GM18520 (cell line): ENCODE results near the gene CYSRT1.
A peak's percentile ranks its signal among the peaks of the same experiment; 100 is the strongest.

Experiments
- ATAC-seq: cut with Tn5 transposase; IDR thresholded peaks from one replicate; pipeline ENCODE4 v1.9.1; 2021; ENCODE audit not compliant: unreplicated experiment

The CYSRT1 gene

DNA sequence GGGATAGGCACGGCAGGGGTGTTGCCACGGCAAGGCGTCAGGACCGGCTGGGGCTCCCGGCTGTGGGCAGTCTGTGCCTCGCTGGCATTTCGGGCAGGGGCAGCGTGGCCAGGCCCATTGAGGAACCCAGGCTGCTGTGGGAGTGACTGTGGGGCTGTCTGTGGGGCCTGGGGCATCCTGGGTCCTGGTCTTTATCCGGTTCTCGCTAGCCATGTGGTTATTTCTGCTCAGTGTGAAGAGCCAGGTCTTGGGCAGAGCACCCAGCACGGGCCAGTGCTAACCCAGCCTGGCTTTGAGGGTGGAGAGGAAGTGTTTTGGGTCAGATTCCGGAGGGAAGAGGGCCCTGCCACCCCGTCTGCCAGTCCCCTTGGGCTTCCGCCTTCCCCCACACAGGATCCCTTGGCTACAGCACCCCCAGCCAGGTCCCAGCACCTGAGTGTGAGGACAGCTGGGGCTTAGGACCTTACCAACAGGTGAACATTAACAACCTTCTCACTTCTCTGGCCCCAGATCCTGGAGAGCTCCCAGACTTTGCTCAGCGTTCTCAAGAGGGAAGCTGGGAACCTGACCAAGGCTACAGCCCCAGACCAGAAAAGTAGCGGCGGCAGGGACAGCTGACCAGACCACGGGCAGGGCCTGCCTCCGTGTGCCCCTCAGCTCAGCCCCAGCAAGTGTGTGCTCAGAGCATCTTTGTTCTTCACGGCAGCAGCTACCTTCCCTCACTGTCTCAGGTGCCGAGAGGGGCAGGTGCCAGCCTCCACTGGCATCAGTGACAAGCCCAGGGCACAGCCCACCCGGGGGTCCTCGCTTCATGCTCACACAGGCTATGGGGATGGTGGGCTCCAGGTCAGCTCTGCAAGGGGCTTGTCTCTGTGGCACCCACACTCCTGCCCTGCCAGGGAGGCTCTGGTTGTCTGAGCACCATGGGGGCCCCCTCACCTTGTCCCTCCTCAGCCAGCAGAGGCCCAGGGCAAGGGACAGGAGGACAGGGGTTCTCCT is 35.4 kb upstream of the CYSRT1 start:
- no peak for ATAC-seq

DNA sequence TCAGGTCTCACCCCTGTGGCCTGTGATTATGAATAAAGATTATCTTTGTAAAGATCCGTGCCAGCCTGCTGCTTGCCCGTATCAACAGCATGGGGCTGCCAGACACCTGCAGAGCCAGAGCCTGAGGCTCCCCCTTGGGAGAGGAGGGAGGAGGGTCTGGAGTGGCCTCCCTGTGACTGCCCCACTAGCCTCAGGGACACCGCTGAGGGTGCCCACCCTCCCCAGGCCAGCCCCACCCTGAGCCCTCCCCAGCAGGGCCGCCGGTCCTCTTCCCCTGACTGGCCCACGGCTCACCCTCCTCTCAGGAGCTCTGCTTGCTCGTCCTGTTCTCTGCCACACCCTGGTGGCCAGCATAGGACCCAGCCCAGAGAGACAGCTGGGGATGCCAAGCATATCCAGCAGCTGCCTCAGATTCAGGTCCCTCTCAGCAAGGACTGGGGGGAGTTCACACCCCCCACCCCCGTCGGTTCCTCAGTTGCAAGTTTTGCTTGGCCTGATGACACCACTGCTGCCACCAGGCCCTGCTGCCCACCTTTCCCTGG is 34.6 kb upstream of the CYSRT1 start:
- ATAC-seq = no peak

DNA sequence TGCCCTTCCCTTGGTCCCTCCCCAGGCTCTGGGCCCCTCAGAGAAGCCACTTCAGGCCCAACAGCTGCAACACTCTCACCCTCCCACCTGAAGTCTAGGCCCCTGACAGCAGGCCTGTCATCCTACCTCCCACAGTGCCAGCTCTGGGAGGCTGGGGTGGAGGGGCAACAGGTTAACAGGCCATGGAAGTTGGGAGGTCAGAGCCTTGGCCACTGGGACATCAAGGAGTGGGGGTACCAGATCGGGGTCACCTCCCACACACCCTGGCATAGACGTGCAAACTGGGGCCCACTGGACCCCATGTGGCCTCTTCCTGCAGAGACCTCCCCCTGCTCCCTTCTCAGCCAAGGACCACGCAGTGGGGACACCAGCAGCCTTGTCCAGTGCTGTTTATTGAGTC is 33.7 kb upstream of the CYSRT1 start:
- ATAC-seq = no peak

DNA sequence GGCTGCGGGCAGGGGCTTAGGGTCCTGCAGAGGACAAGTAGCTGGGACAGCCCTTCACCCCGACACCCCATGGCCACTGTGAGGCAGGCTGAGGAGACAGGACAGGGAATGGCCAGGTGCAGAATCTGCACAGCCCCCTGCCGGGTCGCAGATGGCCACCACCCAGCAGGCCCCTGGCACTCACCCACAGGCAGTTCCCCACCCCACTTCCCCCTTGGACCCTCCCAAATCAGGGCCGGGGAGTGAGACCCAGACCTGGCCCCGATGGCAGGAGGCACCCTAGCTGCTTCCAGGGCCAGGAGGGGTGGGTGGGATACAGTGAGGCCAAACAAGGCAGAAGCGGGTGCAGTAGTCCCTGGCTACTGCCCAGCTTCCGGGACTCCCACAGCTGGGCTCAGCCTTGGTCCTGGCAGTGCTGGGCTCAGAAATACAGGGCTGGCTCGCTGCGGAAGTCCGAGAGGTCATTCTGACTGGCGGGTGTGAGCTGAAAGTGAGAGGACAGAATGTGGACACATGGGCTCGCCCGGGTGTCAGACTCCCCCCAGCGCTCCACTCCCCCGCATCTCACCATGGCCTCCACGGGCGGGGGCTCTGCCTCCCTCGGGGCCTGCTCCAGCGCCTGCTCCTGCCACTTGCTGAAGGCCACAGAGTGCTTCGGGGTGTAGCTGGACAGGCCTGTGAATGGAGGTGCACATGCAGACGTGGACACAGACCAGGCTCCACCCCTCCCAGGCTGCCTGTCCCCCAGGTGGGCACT is 33.1 kb upstream of the CYSRT1 start:
- no peak for ATAC-seq

DNA sequence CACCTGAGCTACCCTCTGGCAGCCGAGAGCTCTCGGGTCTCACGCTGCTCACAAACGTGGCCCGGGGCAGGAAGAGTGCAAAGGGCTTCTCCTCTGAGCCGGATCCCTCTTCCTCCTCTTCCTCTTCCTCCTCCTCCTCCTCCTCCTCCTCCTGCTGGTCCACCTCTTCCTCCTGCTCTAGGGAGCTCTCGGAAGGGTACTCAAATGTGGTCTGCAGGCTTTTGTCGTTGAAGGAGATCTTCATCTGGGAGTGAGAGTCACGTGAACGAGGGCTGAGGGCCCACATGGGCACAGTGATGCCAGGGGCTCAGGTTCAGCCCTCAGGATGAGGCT is 32.6 kb upstream of the CYSRT1 start:
- no peak for ATAC-seq

DNA sequence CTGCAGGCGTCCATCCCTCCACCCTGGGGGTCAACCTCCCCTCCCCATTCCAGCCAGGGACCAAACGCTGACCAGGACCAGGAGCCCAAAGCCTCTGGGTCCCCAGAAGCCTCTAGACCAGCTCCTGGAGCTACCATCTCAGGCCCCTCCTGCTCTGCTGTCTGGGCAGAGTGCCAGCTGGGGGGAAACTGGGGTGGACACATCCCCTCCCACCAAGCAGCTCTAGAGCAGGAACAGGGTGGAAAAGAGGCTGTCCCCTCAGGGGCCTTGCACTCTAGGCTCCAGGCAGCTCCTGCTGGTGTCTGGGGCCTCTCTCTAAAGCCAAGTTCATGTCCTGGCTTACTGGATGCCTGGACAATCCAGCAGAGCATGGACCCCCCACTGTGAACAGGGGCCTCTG is 32.1 kb upstream of the CYSRT1 start:
- ATAC-seq = no peak

DNA sequence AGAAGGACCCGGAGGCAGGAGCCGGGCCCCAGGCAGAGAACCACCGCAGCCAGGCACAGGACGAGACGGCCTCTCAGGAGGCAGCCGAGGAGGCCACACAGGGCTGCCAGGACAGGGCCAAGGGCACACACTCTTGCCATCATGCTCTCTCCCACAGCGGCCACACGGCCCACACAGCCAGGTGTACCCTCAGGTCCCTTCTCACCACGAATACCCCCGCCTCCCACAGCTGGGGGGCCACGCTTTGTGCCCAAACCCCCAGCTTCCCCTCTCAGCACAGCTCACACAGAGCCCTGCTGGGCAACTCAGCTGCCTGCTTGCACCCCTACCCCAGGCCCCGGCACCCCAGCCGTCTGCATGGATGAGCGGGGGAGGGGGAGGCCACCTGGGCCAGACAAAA is 31.2 kb upstream of the CYSRT1 start:
- no peak for ATAC-seq

DNA sequence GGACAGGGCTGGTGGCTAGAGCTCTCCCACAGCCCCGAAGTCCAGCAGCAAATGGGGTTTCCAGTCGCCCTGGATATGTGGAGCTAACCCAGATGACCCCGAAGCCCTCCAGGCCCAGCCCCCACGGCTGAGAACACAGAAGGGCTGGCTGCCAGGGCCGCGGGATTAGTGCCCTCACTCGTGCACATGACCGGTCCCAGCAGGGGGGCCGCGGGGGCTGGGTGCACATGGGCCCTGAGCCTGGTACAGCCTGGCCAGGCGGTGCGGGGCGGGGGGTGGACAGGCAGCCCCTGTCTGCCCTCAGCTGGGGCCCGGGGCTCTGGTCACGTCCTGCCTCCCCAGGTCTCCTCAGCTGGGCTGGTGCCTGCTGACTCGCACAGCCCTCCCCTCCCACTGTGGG is 30.6 kb upstream of the CYSRT1 start:
- no peak for ATAC-seq

DNA sequence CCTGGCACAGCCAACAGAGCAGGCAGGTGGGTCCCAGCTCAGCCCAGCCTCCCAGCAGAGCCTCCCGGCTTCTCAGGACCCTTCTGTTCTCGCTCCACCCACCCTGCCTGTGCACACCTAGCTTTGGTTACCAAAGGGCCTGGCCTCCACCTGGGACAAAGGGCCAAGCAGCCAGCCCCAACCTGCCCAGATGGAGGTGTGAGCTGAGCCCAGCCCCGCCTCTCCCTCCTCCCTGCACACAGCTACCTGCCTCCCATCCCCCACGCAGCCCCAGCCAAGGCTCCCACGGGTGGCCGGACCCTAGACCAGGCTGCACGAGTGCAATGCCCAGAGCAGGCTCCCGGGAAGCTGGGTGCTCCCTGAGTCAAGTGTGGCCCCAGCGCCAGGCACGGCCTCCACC is 30.1 kb upstream of the CYSRT1 start:
- no peak for ATAC-seq

DNA sequence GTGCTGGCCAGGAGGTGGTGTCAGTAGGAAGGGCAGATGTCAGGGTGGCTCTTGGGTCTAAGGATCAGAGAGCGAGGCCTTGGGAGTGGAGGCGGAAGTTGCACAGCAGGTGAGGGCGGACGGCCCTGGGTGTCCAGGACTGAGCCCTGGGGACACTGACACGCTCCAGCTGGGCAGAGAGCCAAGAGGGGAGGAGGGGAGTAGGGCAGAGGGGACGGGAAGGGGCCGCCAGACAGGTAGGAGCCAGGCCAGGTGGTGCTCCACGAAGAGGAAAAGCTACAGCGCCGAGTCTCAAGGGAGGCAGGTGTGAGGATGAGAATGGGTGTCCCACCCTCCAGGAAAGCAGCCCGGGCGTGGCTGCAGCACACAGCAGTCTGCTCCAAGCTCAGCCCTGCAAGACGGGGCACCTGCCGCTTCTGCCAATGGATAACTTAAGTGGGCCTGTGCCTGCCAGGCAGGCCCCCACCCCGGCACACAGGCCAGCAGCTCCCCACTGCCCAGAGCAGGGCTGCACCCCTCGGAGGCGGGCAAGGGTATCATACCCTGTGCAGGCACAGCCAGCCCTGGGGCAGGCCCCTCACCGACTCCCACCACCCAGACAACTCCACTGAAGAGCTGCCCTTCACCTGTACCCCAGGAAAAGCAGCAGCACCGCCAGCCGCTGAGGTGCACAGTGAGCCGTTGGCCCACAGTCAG is 29.3 kb upstream of the CYSRT1 start:
- no peak for ATAC-seq

DNA sequence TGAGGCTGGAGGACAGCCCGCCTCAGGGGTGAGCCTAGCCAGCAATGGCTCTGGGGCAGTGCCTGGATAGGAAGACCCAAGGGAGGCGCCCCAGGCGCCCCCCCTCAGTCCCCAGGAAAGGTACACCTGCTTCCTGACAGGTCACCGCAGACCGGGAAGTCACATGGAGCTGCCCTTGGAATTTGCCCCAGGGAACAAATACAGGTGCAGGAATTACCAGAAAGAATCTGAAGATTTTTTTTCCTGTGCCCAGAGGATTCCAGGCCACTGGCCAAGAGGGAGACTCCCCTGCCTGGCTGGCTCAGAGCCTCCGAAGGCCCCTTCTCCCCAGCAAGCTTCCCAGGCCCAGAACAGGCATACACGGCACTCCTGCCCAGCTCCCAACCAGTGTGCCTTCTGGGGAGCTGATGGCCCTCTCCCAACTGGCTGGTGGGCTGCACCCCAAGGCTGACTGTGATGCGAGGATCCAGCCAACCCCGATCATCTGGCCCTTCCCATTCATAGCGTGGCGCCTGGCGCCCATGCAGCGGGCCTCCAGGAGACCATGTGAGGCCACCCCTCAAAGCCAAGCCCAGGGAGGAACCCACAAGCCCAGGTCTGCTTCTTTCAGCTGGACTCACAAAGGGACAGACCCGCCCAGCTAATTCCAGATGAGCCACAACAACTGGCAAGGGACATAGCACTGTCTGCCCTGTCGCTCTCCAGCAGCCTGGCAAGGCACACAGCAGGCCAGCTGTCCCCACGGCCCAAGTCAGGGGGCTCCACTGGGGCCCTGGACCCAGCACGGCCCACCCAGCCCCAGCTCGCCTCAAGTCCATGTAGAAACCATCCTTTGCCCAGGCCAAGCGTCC is 26.7 kb upstream of the CYSRT1 start:
- ATAC-seq = no peak

DNA sequence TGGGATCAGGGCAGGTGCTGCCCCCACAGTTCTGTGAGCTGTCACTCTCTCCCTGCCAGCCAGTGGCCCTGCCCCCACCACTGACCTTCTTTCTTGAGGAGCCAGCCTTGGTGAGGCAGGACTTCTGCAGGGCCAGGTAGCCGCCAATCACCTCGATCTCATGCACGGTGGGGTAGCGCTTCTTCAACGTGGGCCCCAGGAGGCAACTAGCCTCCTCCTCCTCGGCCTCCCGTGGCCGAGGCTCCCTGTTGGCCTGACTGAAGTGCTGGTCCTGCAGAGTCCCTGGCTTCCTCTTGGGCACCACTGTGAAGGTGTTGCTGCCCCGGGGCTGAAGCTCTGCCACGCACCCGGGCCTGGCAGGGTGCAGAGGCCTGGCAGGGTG is 26.1 kb upstream of the CYSRT1 start:
- no peak for ATAC-seq

DNA sequence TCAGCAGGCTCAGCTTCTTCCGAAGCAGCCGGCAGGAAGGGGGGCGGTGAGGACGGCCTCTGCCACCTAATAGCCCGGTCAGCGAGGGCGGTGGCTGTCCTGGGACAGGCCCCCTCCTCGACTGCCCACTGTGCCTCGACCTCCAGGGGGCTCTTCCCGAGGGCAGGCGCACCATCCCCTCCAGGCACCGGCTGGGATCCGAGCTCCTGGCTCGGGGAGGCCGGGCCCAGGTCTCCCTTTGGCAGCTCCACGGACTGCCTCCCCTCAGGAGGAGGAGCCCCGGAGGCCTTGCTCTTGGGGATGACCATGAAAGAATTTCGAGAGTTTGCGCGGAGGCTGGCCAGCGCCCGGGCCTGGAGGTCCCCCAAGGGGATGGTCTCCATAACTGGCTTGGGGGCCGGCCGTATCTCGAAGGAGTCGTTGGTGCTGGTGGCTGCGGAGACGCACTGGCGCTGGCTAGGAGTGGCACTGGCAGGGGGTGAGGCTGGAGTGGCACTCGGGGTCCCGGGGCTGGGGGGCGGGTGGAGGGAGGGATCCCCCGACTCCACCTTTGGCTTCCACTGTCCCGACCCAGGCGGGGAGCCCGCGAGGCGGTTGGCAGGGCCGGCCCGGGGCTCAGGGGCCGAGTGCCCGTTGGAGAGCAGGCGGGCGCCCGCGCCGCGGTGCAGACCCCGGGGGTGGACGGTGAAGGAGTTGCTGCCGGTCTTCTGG is 25.4 kb upstream of the CYSRT1 start:
- no peak for ATAC-seq

DNA sequence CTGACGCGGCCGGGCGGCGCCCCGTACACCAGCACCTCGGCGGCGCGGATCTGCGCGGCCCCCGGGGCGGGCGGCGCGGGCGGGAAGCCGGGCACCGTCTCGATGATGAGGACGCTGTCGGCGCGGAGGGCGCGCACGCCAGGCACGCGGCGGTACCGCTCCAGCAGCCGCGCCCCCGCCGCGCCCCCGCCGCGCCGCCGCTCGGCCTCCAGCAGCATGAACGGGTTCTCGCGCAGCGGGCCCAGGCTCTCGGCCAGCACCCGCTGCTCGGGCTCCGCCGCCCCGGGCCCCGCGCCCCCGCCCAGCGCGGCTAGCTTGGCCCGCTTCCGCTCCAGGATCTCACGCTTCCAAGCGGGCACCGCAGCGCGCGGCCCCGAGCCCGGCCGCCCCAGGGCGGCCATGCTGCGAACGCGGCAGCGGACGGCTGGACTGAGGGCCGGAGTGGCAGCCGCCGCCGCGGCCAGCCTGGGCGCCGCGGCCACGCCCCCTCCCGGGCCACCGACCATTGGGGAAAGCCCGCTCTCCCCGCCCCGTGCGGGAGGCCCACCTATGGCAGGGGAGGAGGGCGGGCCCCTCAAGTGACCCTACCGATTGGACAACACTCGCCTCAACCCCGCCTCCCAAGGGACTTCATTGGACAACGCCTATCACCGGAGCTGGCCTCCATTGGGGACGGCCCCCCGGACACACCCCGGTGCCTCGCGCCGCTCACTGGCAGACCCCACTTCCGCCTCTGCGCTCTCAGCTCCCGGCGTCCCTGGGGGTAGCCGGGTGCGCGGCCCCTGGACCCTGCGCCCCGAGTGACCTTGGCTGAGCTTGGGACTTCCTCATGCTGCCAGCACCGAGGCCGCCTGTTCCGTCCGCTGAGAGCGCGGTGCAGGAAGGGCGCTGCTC is 24.4 kb upstream of the CYSRT1 start, which contains the start of gene TPRN:
TPRN (minus strand) TSS at position 431 of the 894 bp plus-strand sequence; CDS start at position 401, 30 bp downstream.
- peak; percentile 88 for ATAC-seq

DNA sequence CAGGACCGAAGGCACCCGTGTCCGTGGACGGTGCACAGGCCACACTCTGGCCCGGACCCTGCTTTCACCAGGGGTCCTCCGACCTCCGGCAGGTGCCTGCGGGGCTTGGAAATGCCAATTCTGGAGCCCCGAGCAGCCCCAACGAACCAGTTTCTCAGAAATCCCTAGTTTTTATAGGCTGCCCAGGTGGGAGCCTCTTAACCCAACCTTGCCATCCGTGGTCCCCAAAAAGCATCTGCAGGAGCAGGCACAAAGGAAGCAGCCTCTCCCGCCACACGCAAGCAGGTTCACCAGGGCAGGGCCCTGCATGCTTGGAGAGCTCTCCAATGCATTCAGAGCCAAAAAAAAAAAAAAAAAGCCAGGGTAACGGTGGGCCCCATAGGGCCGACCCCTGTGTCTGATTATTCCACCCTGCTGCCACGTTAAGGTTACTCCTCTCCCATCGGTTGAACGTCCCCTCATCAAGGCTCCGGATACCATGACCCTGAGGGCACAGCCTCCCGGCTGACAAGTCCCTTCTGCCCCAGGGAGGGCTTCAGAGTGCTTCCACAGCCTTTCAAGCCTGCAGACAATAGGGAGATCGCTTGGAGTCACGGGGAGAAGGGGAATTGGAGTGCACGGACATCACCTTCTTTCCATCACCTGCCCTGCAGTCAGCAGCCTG is 23.6 kb upstream of the CYSRT1 start:
- no peak for ATAC-seq

DNA sequence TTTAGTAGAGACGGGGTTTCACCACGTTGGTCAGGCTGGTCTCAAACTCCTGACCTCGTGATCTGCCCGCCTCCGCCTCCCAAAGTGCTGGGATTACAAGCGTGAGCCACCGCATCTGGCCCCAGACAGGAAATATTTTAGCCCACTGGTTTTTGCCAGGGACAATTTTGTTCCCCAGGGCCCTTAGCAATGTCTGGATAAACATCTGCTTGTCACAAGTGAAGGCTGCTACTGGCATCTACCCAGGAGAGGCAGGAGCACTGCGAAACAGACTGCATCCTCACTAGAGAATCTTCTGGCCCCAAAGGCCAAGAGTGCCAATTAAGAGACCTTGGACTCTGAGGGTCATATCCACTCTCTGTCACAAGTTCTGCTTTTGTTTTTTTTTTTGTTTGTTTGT is 22.0 kb upstream of the CYSRT1 start:
- ATAC-seq = no peak

DNA sequence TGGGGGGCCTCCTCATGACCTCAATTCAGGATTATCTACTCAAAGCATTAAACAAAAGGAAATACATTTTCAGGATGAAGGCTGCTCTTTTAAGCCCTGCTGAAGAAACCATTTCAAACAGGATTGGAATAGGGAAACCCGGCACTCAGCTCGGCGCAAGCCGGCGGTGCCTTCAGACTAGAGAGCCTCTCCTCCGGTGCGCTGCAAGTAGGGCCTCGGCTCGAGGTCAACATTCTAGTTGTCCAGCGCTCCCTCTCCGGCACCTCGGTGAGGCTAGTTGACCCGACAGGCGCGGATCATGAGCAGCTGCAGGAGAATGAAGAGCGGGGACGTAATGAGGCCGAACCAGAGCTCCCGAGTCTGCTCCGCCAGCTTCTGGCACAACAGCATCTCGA is 20.2 kb upstream of the CYSRT1 start:
- ATAC-seq = no peak
